ENCODE measurements around the gene SLC6A6.

DNA sequence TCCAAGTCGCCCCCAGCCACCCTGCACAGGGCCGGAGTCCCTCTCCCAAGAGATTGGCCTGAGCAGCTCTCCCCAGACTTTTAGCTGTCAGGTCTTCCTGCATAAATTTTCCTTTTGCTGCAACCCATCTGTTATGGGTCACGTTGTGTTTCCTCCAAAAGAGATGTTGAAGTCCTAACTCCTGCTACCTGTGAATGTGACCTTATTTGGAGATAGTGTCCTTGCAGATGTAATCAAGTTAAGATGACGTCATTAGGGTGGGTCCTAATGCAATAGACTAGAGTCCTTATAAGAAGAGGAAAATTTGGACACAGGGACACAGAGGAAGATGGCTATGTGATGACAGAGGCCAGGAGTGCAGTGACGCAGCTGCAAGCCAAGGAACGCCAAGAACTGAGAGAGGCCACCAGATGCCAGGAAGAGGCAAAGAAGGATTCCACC is 13.2 kb upstream of the SLC6A6 start:
- TF ChIP-seq, protein P1, sequence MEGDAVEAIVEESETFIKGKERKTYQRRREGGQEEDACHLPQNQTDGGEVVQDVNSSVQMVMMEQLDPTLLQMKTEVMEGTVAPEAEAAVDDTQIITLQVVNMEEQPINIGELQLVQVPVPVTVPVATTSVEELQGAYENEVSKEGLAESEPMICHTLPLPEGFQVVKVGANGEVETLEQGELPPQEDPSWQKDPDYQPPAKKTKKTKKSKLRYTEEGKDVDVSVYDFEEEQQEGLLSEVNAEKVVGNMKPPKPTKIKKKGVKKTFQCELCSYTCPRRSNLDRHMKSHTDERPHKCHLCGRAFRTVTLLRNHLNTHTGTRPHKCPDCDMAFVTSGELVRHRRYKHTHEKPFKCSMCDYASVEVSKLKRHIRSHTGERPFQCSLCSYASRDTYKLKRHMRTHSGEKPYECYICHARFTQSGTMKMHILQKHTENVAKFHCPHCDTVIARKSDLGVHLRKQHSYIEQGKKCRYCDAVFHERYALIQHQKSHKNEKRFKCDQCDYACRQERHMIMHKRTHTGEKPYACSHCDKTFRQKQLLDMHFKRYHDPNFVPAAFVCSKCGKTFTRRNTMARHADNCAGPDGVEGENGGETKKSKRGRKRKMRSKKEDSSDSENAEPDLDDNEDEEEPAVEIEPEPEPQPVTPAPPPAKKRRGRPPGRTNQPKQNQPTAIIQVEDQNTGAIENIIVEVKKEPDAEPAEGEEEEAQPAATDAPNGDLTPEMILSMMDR (optimal IDR thresholded peaks at IDR 0.05 in 1 of 3, IDR thresholded peaks at IDR 0.05 in 1 of 3, conservative IDR thresholded peaks at IDR 0.05 in 1 of 3; ENCODE audit: extremely low read depth in 1 of 3, insufficient read depth in 2 of 3, low read length in 3 of 3), result no peak
- no peak for TF ChIP-seq EZH2 (IDR thresholded peaks at IDR 0.05; ENCODE audit: low read length)
